Fibroblast of lung (primary cell): ENCODE results near the gene NOD1.

Experiments
- EZH2 ChIP-seq: IDR thresholded peaks from 2 replicates; pipeline ENCODE4 v1.5.1; 2012; ENCODE audit warnings: low read length, control low read depth, mild to moderate bottlenecking; ENCODE audit errors: missing control alignments
- TF ChIP-seq, protein P1 (sequence below), 2 donors: IDR thresholded peaks in 1 of 2; conservative IDR thresholded peaks in 1 of 2; 1 replicate in 1 of 2; 2 replicates in 1 of 2; pipeline ENCODE4 v1.5.1; 2011 to 2012; ENCODE audit warnings: low read length in 2 of 2, control low read depth in 1 of 2, inconsistent platforms in 1 of 2, low read depth in 1 of 2, mild to moderate bottlenecking in 1 of 2

DNA sequence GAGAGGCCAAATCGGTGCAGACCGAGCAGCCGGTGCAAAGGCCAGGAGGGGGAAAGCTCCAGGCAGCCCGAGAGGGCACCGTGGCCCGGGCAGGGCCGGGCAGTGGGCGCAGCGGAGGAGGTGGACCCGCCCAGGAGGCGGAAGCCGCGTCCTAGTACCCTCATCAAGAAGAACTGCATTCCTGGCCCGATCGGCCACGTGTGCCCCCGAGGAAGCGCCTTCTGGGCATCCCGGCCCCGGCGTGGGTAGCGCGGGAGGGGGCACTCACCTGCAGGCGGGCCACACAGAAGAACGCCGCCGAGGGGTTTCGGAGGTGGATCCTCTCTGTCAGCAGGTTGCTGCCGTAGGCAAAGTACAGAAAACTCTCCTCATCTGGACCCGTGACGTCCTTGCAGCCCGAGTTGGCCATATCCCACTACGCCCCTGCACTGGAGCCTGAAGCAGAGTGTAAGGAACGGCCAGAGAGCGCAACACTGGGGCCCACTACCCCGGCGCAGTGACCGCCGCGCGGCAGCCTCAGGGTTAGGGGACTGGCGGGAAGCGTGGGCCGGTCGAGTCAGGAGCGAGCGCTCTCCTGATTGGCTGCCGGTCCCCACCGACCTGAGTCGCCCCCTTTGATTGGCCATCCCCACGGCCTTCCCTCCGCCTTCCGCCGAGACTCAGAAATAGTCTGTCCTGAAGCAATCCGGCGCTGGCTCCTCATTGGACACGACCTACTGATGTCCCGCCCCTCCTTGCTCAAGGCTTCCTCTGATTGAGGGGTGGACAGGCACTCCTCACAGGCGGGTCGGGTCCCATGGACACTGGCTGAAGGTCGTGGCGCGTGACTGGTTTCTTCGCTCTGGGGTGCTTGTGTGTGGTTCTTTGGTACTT, 26.0 kb upstream of the NOD1 start, which contains the start of gene GGCT:
- no peak for TF ChIP-seq EZH2
- TF ChIP-seq, protein P1, sequence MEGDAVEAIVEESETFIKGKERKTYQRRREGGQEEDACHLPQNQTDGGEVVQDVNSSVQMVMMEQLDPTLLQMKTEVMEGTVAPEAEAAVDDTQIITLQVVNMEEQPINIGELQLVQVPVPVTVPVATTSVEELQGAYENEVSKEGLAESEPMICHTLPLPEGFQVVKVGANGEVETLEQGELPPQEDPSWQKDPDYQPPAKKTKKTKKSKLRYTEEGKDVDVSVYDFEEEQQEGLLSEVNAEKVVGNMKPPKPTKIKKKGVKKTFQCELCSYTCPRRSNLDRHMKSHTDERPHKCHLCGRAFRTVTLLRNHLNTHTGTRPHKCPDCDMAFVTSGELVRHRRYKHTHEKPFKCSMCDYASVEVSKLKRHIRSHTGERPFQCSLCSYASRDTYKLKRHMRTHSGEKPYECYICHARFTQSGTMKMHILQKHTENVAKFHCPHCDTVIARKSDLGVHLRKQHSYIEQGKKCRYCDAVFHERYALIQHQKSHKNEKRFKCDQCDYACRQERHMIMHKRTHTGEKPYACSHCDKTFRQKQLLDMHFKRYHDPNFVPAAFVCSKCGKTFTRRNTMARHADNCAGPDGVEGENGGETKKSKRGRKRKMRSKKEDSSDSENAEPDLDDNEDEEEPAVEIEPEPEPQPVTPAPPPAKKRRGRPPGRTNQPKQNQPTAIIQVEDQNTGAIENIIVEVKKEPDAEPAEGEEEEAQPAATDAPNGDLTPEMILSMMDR (conservative IDR thresholded peaks at IDR 0.05 in 1 of 2, IDR thresholded peaks at IDR 0.05 in 1 of 2; ENCODE audit: low read depth in 1 of 2, low read length in 2 of 2): no peak
